Naive thymus-derived CD4-positive, alpha-beta T cell (primary cell): Measurements from ENCODE around the gene TM4SF5. TPM values are rescaled to one million over a fixed set of nuclear protein-coding genes. Genes with fewer than 3 reads are reported as not detected.

Experiments
- ATAC-seq: fragments of 150-1000 bp; cut with Tn5 transposase; 2 replicates; pipeline ENCODE4 v1.10.0; 2021; ENCODE audit warnings: mild to moderate bottlenecking, moderate library complexity
- CTCF ChIA-PET: fragments of 350-600 bp; sonication (Branson Sonifier 250); formaldehyde crosslinking; loops from one replicate; lab custom pipeline; 2021; ENCODE audit warnings: antibody characterized with exemption; lab: Charles Lee
- POLR2A ChIA-PET: fragments of 350-600 bp; sonication (Branson Sonifier 250); formaldehyde crosslinking; loops from one replicate; lab custom pipeline; 2021; ENCODE audit warnings: antibody characterized with exemption, inconsistent platforms; lab: Charles Lee
- DNase-seq, 9 donors: peaks; one replicate each; pipeline versions ENCODE4 v3.0.0 to v3.0.0-alpha.2; 2020 to 2022; ENCODE audit warnings: mixed read lengths in 1 of 9
- H3K27ac ChIP-seq: one replicate; pipeline ENCODE4 v1.7.0; 2013; ENCODE audit warnings: mild to moderate bottlenecking, low read depth, low read length, moderate library complexity
- H3K27me3 ChIP-seq, 2 donors: one replicate each; pipeline ENCODE4 v1.7.0; 2013; ENCODE audit warnings: low read length in 2 of 2, mild to moderate bottlenecking in 2 of 2, moderate library complexity in 2 of 2; ENCODE audit not compliant: control insufficient read depth in 2 of 2, insufficient read depth in 2 of 2
- H3K36me3 ChIP-seq, 3 experiments: 1 replicate in 2 of 3; 2 replicates in 1 of 3; pipeline ENCODE4 v1.7.0; 2013; ENCODE audit warnings: low read length in 3 of 3, mild to moderate bottlenecking in 3 of 3, moderate library complexity in 1 of 3; ENCODE audit not compliant: insufficient read depth in 3 of 3, control insufficient read depth in 2 of 3
- H3K4me1 ChIP-seq, 2 donors: one replicate each; pipeline ENCODE4 v1.7.0; 2013; ENCODE audit warnings: low read length in 2 of 2, mild to moderate bottlenecking in 2 of 2, moderate library complexity in 1 of 2; ENCODE audit not compliant: control insufficient read depth in 2 of 2, insufficient read depth in 2 of 2
- H3K4me3 ChIP-seq: 2 replicates; pipeline ENCODE4 v1.7.0; 2013; ENCODE audit warnings: mild to moderate bottlenecking, low read length
- H3K9me3 ChIP-seq, 3 experiments: 1 replicate in 2 of 3; 2 replicates in 1 of 3; pipeline ENCODE4 v1.7.0; 2013; ENCODE audit warnings: low read length in 3 of 3; ENCODE audit not compliant: control insufficient read depth in 2 of 3
- H3K27ac Mint-ChIP-seq, 9 donors: one replicate each; pipeline ENCODE4 v1.8.0; 2020 to 2022; ENCODE audit warnings: mixed read lengths in 9 of 9, mild to moderate bottlenecking in 8 of 9, moderate library complexity in 5 of 9, inconsistent platforms in 2 of 9
- H3K27me3 Mint-ChIP-seq, 5 donors: one replicate each; pipeline ENCODE4 v1.8.0; 2021 to 2022; ENCODE audit warnings: mixed read lengths in 5 of 5, mild to moderate bottlenecking in 1 of 5
- H3K36me3 Mint-ChIP-seq, 5 donors: one replicate each; pipeline ENCODE4 v1.8.0; 2020 to 2022; ENCODE audit warnings: mixed read lengths in 5 of 5, mild to moderate bottlenecking in 3 of 5, inconsistent platforms in 1 of 5
- H3K4me1 Mint-ChIP-seq, 7 donors: one replicate each; pipeline ENCODE4 v1.8.0; 2020 to 2022; ENCODE audit warnings: mixed read lengths in 7 of 7, mild to moderate bottlenecking in 3 of 7, inconsistent platforms in 1 of 7
- H3K4me3 Mint-ChIP-seq, 10 donors: one replicate each; pipeline ENCODE4 v1.8.0; 2020 to 2022; ENCODE audit warnings: mild to moderate bottlenecking in 10 of 10, mixed read lengths in 10 of 10, moderate library complexity in 6 of 10, inconsistent platforms in 2 of 10
- H3K9me3 Mint-ChIP-seq, 11 donors: one replicate each; pipeline ENCODE4 v1.8.0; 2020 to 2022; ENCODE audit warnings: mixed read lengths in 11 of 11, mild to moderate bottlenecking in 4 of 11, inconsistent platforms in 1 of 11, moderate library complexity in 1 of 11
- intact Hi-C, 2 donors: fragments of 100-400 bp; cut with micrococcal nuclease; formaldehyde crosslinking; loops; one replicate each; pipeline ENCODE4 v1.15.1; 2023
- polyA plus RNA-seq, 2 donors: library from polyadenylated mRNA; unstranded; fragments of 300-500 nt; fragmentation: Illumina TruSeq; gene quantifications; one replicate each; pipeline ENCODE4 v1.2.3, GENCODE V29; 2021
- total RNA-seq, 6 experiments: library from RNA in 5 of 6; stranded (reverse) in 5 of 6; gene quantifications; 1 replicate in 5 of 6; 2 replicates in 1 of 6; pipeline ENCODE4 v1.2.3 and lab custom pipeline; 2021 to 2026

Gene TM4SF5
- total and polyA plus RNA-seq, 7 experiments from 2014 or later: not detected

GRCh38 chr17:4786106-4786511 is 14.4 kb downstream of the TM4SF5 start, which contains the start of gene VMO1:
Gene VMO1, minus strand, starts transcription at chr17:4786364. Its CDS starts 12 bp downstream, at chr17:4786352.
- peaks cover 48 to 72% (median 56%) of the 10 kb centered on the region in 5 donors for H3K27me3 Mint-ChIP-seq
- no peaks in the 10 kb centered on the region for H3K36me3 ChIP-seq
- peaks cover 3 to 16% of the 10 kb centered on the region in 2 donors for H3K27me3 ChIP-seq
- ChIA-PET CTCF (interaction anchor here (1.4 kb wide), 1 partner anchor 9 kb away, joined by 3 read pairs; no protein-coding TSS in a partner anchor), POLR2A (no interaction called here)
- no peak for DNase-seq
- H3K4me1 Mint-ChIP-seq: peaks cover 14 to 35% (median 19%) of the 10 kb centered on the region in 7 donors
- H3K36me3 Mint-ChIP-seq: peaks cover 0 to 4% (median 0%) of the 10 kb centered on the region in 5 donors
- H3K9me3 Mint-ChIP-seq: peaks cover 0 to 2% (median 0%) of the 10 kb centered on the region in 11 donors
- peaks cover 15 to 20% of the 10 kb centered on the region in 2 donors for H3K4me1 ChIP-seq
- no peak within 1 kb of the TSS for H3K27ac Mint-ChIP-seq
- ATAC-seq: no peak
- H3K27ac ChIP-seq: no peak within 1 kb of the TSS
- intact Hi-C loops: loop anchor here in 1 of 2 donors (5.0 kb wide), 1 partner anchor 116 kb away; the partner anchor contains the start of gene CHRNE
- H3K9me3 ChIP-seq: no peaks in the 10 kb centered on the region
- peak within 1 kb of the TSS; percentile 44 to 74 (median 65) for H3K4me3 Mint-ChIP-seq
- no peak within 1 kb of the TSS for H3K4me3 ChIP-seq

GRCh38 chr17:4786516-4786915 is 14.8 kb downstream of the TM4SF5 start:
- H3K4me3 Mint-ChIP-seq: peak overlapping the region in 4 of 10 donors; percentile 29 to 71 (median 63)
- no peak overlapping the region for H3K4me3 ChIP-seq
- no peak for ATAC-seq
- DNase-seq: no peak
- peaks cover 48 to 72% (median 56%) of the 10 kb centered on the region in 5 donors for H3K27me3 Mint-ChIP-seq
- no peaks in the 10 kb centered on the region for H3K9me3 ChIP-seq
- CTCF ChIA-PET: no interaction called here
- H3K27me3 ChIP-seq: peaks cover 3 to 16% of the 10 kb centered on the region in 2 donors
- intact Hi-C loops: loop anchor here in 1 of 2 donors (5.0 kb wide), 1 partner anchor 116 kb away; the partner anchor contains the start of gene CHRNE
- H3K27ac Mint-ChIP-seq: no peak overlapping the region
- H3K4me1 Mint-ChIP-seq: peaks cover 16 to 39% (median 19%) of the 10 kb centered on the region in 7 donors
- H3K27ac ChIP-seq: no peak overlapping the region
- no peaks in the 10 kb centered on the region for H3K36me3 ChIP-seq
- peaks cover 0 to 4% (median 0%) of the 10 kb centered on the region in 5 donors for H3K36me3 Mint-ChIP-seq
- POLR2A ChIA-PET: interaction anchor here (0.6 kb wide), 1 partner anchor 78 kb away, joined by 3 read pairs; no protein-coding TSS in a partner anchor
- H3K9me3 Mint-ChIP-seq: peaks cover 0 to 2% (median 0%) of the 10 kb centered on the region in 11 donors
- peaks cover 15 to 20% of the 10 kb centered on the region in 2 donors for H3K4me1 ChIP-seq

DNA sequence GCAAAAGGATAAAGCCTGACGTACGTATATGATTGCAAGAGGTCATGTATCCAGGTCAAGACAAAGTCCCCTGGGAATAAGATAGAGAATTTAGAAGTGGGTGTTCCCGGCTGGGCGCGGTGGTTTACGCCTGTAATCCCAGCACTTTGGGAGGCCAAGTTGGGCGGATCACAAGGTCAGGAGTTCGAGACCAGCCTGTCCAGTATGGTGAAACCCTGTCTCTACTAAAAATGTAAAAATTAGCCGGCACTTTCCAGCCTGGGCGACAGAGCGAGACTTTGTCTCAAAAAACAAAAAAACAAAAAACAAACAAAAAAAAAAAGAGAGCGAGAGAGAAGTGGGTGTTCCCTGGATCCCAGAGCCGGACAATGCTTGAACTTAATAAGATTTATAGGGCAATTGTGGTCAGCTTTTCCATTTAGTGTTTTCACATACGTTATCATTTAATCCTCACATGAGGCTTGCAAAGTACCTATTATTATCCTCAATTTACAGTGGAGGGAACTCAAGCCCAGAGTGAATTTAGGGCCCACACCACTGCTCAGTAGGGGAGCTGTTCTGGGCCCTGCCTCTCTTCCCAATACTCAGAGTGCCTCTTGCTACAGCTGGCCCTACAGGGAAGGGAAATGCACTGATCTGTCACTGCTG is 16.6 kb downstream of the TM4SF5 start:
- H3K27ac ChIP-seq: no peak overlapping the region
- POLR2A ChIA-PET: interaction anchor here (0.5 to 4.3 kb wide), 5 partner anchors 17 to 93 kb away, joined by 3 to 48 read pairs (median 4); partner anchors contain the start of genes ARRB2 and PELP1
- DNase-seq (no peak), ATAC-seq (no peak)
- Mint-ChIP-seq H3K27me3 (peaks cover 35 to 63% (median 47%) of the 10 kb centered on the region in 5 donors), H3K36me3 (peaks cover 0 to 4% (median 0%) of the 10 kb centered on the region in 5 donors), H3K4me3 (peak overlapping the region in 8 of 10 donors; percentile 32 to 67 (median 51)), H3K27ac (peak overlapping the region in 2 of 9 donors; percentile 32 to 65), H3K4me1 (peaks cover 11 to 39% (median 19%) of the 10 kb centered on the region in 7 donors), H3K9me3 (peaks cover 0 to 2% (median 0%) of the 10 kb centered on the region in 11 donors)
- no peak overlapping the region for H3K4me3 ChIP-seq
- peaks cover 3 to 11% of the 10 kb centered on the region in 2 donors for H3K27me3 ChIP-seq
- H3K4me1 ChIP-seq: peaks cover 15 to 20% of the 10 kb centered on the region in 2 donors
- no peaks in the 10 kb centered on the region for H3K9me3 ChIP-seq
- intact Hi-C loops: loop anchor here in 1 of 2 donors (5.0 kb wide), 1 partner anchor 114 kb away; the partner anchor contains the start of gene CHRNE
- CTCF ChIA-PET: interaction anchor here (1.4 kb wide), 1 partner anchor 85 kb away, joined by 4 read pairs; the partner anchor contains the start of gene PELP1
- no peaks in the 10 kb centered on the region for H3K36me3 ChIP-seq

DNA sequence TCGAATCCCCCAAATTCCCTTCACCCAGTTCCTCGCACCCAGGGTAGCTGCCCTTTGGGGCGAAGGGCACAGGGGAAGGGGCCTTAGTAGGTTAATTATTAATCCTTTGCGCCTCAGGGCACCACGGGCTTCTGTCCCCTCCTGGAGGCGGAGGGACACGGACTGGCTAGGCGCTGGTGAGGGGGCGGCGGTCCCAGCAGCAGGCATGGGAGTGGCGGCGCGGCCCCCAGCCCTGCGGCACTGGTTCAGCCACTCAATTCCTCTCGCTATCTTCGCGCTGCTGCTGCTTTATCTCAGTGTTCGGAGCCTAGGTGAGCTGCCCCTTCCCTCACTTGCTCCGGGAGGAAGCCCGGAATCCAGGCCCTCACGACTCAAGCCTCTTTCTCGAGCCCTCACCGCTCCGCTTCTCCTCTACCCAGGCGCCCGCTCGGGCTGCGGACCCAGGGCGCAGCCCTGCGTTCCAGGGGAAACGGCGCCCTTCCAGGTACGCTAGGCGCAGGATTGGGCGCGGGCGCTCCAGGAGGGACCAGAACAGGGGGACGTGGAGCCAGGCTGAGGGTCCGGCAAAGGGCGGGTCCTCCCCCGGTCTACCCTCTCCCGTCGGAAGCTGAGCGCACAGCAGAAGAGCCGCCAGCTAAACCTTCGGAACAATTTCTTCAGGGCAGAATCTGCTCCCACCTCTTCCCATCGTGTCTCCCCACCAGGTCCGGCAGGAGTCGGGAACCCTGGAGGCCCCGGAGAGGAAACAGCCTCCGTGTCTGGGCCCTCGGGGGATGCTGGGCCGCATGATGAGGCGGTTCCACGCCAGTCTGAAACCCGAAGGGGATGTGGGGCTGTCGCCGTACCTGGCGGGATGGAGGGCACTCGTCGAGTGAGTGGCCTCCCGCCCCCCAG is 17.4 kb downstream of the TM4SF5 start, which contains the start of gene GLTPD2:
Gene GLTPD2, plus strand, starts transcription at position 158 of the 894 bp plus-strand sequence. Its CDS starts 48 bp downstream, at position 206.
- CTCF ChIA-PET: interaction anchor here (0.9 to 2.0 kb wide), 8 partner anchors 57 to 745 kb away, joined by 4 to 16 read pairs (median 4); partner anchors contain the start of genes ARRB2, C17orf107, MED11 and PELP1
- Histone ChIP-seq H3K4me1 (peaks cover 15 to 20% of the 10 kb centered on the region in 2 donors), H3K27me3 (peaks cover 0 to 11% of the 10 kb centered on the region in 2 donors), H3K27ac (peak within 1 kb of the TSS; percentile 73), H3K9me3 (no peaks in the 10 kb centered on the region), H3K36me3 (no peaks in the 10 kb centered on the region), H3K4me3 (peak within 1 kb of the TSS; percentile 75)
- Mint-ChIP-seq H3K27me3 (peaks cover 27 to 59% (median 39%) of the 10 kb centered on the region in 5 donors), H3K9me3 (peaks cover 0 to 2% (median 0%) of the 10 kb centered on the region in 11 donors), H3K4me3 (peak within 1 kb of the TSS; percentile 66 to 88 (median 76)), H3K27ac (peak within 1 kb of the TSS in 4 of 9 donors; percentile 31 to 82 (median 49)), H3K36me3 (peaks cover 0 to 4% (median 0%) of the 10 kb centered on the region in 5 donors), H3K4me1 (peaks cover 11 to 34% (median 19%) of the 10 kb centered on the region in 7 donors)
- ATAC-seq: no peak
- POLR2A ChIA-PET: interaction anchor here (0.5 to 4.3 kb wide), 13 partner anchors 10 to 178 kb away, joined by 3 to 48 read pairs (median 4); partner anchors contain the start of genes ARRB2, PELP1, PLD2 and SPAG7
- intact Hi-C loops: loop anchor here in 1 of 2 donors (5.0 kb wide), 1 partner anchor 113 kb away; the partner anchor contains the start of gene CHRNE
- DNase-seq: no peak

DNA sequence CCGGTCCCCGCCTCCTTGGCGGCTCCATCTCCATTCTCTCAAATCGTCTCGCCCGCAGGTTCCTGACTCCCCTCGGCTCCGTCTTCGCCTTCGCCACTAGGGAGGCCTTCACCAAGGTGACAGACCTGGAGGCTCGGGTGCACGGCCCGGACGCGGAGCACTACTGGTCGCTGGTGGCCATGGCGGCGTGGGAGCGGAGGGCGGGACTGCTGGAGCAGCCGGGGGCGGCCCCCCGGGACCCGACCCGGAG is 17.9 kb downstream of the TM4SF5 start:
- peak overlapping the region in 3 of 9 donors; percentile 31 to 66 (median 62) for H3K27ac Mint-ChIP-seq
- H3K27me3 ChIP-seq: peaks cover 0 to 11% of the 10 kb centered on the region in 2 donors
- H3K27me3 Mint-ChIP-seq: peaks cover 23 to 54% (median 33%) of the 10 kb centered on the region in 5 donors
- ChIA-PET CTCF (interaction anchor here (0.5 to 2.0 kb wide), 13 partner anchors 37 to 745 kb away, joined by 3 to 16 read pairs (median 4); partner anchors contain the start of genes ARRB2, C17orf107, MED11 and PELP1), POLR2A (interaction anchor here (0.7 to 4.3 kb wide), 15 partner anchors 11 to 646 kb away, joined by 3 to 48 read pairs (median 5); partner anchors contain the start of genes ARRB2, CXCL16, CYB5D2 and MED11)
- H3K27ac ChIP-seq: peak overlapping the region; percentile 73
- peak overlapping the region; percentile 75 for H3K4me3 ChIP-seq
- H3K4me1 Mint-ChIP-seq: peaks cover 11 to 34% (median 19%) of the 10 kb centered on the region in 7 donors
- no peaks in the 10 kb centered on the region for H3K36me3 ChIP-seq
- peaks cover 15 to 20% of the 10 kb centered on the region in 2 donors for H3K4me1 ChIP-seq
- peak; percentile 45 for ATAC-seq
- H3K9me3 ChIP-seq: no peaks in the 10 kb centered on the region
- DNase-seq: no peak
- peak overlapping the region; percentile 66 to 88 (median 76) for H3K4me3 Mint-ChIP-seq
- peaks cover 0 to 4% (median 0%) of the 10 kb centered on the region in 5 donors for H3K36me3 Mint-ChIP-seq
- intact Hi-C loops: loop anchor here in 1 of 2 donors (5.0 kb wide), 1 partner anchor 113 kb away; the partner anchor contains the start of gene CHRNE
- peaks cover 0 to 2% (median 0%) of the 10 kb centered on the region in 11 donors for H3K9me3 Mint-ChIP-seq
